ENCODE data around the gene SPTLC2.

DNA sequence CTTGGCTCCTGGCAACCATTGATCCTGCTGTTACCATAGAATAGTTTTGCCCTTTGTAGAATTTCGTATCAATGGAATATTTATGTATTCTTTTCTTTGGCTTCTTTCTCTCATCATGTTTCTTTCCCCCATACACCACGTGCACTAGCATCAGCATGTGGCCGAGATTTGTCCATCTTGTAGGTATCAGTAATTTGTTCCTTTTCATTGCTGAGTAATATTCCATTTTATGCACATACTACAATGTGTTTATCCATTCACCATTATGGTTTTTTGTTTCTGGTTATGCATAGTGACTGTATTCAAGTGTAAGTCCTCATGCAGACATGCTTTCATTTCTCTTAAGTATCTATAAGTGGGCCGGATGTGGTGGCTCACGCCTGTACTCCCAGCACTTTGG, 113.3 kb downstream of the SPTLC2 start:
- TF ChIP-seq POLR2A (IDR thresholded peaks at IDR 0.05; ENCODE audit: extremely low read depth, insufficient read length) (no peak), MAX (IDR thresholded peaks at IDR 0.05; ENCODE audit: low read depth, low read length) (no peak)
